Uterus (tissue), 2 donors: ENCODE results near the gene TLR2.

ENCODE experiments used
- POLR2A ChIP-seq, 2 donors: fragments of 450-650 bp; IDR thresholded peaks; one replicate each; pipeline ENCODE4 v1.6.1; 2016; ENCODE audit warnings: antibody characterized with exemption in 2 of 2, mild to moderate bottlenecking in 1 of 2, moderate library complexity in 1 of 2
- TF ChIP-seq, protein P1 (sequence below), 4 experiments: fragments of 200-600 bp in 2 of 4; fragments of 450-650 bp in 2 of 4; sonication (generic) in 2 of 4; IDR thresholded peaks; one replicate each; pipeline ENCODE4 v1.5.1; 2016 to 2019; ENCODE audit warnings: antibody characterized with exemption in 4 of 4, mild to moderate bottlenecking in 2 of 4, moderate library complexity in 1 of 4

DNA sequence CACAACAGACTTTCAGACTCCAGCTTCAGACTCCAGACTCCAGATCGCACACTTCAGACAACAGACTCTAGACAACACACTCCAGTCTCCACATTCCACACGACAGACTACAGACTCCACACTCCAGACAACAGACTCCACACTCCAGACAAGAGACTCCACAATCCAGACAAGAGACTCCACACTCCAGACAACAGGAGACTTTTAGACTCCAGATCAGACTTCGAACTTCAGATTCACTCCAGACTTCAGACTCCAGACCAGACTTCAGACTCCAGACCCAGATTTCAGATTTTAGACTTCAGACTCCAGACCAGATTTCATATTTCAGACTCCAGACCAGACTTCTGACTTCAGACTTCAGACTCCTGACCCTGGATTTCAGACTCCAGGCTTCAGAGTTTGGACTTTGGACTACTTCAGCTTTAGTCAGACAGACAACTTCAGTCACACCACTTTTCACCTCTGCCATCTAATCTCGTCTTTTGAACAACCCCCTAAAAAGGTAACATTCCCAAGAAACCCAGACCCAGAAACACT is 29.0 kb upstream of the TLR2 start:
- TF ChIP-seq, protein P1, sequence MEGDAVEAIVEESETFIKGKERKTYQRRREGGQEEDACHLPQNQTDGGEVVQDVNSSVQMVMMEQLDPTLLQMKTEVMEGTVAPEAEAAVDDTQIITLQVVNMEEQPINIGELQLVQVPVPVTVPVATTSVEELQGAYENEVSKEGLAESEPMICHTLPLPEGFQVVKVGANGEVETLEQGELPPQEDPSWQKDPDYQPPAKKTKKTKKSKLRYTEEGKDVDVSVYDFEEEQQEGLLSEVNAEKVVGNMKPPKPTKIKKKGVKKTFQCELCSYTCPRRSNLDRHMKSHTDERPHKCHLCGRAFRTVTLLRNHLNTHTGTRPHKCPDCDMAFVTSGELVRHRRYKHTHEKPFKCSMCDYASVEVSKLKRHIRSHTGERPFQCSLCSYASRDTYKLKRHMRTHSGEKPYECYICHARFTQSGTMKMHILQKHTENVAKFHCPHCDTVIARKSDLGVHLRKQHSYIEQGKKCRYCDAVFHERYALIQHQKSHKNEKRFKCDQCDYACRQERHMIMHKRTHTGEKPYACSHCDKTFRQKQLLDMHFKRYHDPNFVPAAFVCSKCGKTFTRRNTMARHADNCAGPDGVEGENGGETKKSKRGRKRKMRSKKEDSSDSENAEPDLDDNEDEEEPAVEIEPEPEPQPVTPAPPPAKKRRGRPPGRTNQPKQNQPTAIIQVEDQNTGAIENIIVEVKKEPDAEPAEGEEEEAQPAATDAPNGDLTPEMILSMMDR (IDR thresholded peaks at IDR 0.05) = no peak
- no peak for TF ChIP-seq POLR2A (IDR thresholded peaks at IDR 0.05)
